ENCODE measurements around the gene ARMH1.
"Not testable (repeated sequence)": the region's sequence is repeated elsewhere in the genome, so short reads cannot be mapped to it uniquely, and the experiment has no call there.

Gene ARMH1

DNA sequence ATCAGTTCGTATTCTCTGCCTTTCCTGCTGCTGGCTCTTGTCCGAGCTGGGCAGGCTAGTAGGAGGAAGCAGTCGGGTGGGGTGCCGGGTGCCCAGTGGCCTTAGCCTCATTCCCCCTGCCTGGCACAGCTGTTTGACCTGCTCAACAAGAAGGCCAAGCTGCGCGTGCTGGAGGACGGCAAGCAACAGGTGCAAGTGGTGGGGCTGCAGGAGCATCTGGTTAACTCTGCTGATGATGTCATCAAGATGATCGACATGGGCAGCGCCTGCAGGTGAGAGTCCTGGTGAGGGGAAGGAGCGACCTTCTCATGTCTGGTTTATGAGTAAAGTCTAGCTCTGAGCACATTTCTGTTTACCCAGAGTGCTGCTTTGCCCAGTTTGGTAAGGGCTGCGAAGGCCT, 84.6 kb downstream of the ARMH1 start:
- Histone ChIP-seq H3K4me3 (no peak overlapping the region), H3K27ac (no peak overlapping the region)
- no peak for DNase-seq (ENCODE audit: low spot score)
- TF ChIP-seq, protein P1, sequence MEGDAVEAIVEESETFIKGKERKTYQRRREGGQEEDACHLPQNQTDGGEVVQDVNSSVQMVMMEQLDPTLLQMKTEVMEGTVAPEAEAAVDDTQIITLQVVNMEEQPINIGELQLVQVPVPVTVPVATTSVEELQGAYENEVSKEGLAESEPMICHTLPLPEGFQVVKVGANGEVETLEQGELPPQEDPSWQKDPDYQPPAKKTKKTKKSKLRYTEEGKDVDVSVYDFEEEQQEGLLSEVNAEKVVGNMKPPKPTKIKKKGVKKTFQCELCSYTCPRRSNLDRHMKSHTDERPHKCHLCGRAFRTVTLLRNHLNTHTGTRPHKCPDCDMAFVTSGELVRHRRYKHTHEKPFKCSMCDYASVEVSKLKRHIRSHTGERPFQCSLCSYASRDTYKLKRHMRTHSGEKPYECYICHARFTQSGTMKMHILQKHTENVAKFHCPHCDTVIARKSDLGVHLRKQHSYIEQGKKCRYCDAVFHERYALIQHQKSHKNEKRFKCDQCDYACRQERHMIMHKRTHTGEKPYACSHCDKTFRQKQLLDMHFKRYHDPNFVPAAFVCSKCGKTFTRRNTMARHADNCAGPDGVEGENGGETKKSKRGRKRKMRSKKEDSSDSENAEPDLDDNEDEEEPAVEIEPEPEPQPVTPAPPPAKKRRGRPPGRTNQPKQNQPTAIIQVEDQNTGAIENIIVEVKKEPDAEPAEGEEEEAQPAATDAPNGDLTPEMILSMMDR (IDR thresholded peaks at IDR 0.05), result no peak

DNA sequence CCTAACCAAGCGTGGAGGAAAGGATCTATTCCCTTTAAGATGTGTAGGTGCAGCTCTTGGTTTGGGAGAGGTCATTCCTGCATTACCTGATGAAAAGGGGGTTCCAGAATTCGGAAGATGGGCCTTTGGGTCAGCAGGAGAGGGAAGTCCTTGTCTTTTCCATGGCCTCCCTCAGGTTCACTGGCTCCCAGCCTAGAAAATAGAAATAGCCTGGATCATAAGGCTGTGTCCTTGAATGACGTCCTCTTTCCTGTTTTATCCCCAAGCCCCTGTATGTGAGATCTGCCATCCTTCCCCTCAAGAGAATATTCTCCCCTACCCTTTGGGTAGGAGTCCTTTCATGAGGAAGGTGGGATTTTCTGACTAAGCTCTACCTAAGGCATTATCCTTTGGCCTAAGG, 86.4 kb downstream of the ARMH1 start:
- no peak overlapping the region for H3K27ac ChIP-seq
- TF ChIP-seq, protein P1 (IDR thresholded peaks at IDR 0.05), result no peak
- no peak for DNase-seq (ENCODE audit: low spot score)
- no peak overlapping the region for H3K4me3 ChIP-seq

DNA sequence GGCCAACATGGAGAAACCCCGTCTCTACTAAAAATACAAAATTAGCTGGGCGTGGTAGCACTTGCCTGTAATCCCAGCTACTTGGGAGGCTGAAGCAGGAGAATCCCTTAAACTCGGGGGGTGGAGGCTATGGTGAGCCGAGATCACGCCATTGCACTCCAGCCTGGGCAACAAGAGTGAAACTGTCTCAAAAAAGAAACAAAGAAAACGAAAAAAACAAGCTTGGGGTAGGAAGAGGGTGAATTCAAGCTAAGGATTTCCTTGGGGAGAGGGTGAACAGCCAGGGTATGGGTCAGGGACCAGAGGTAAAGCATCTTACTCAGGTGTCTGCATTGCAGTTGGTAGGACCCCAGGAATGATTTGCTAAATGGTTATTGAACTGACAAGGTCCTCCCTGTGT, 91.9 kb downstream of the ARMH1 start:
- H3K4me3 ChIP-seq; DNase-seq (ENCODE audit: low spot score); H3K27ac ChIP-seq: not testable (repeated sequence)

All from coronary artery (tissue), 2 donors.